CD1c-positive myeloid dendritic cell (primary cell): ENCODE results near the gene WDR1.

ENCODE experiments used
- DNase-seq: peaks from one replicate; pipeline ENCODE4 v3.0.0-alpha.2; 2016; ENCODE audit errors: extremely low spot score

WDR1 gene

GRCh38 chr4:10036807-10037342, 79.7 kb downstream of the WDR1 start:
- DNase-seq, result no peak

GRCh38 chr4:10035130-10035529, 81.5 kb downstream of the WDR1 start:
- DNase-seq, result no peak

DNA sequence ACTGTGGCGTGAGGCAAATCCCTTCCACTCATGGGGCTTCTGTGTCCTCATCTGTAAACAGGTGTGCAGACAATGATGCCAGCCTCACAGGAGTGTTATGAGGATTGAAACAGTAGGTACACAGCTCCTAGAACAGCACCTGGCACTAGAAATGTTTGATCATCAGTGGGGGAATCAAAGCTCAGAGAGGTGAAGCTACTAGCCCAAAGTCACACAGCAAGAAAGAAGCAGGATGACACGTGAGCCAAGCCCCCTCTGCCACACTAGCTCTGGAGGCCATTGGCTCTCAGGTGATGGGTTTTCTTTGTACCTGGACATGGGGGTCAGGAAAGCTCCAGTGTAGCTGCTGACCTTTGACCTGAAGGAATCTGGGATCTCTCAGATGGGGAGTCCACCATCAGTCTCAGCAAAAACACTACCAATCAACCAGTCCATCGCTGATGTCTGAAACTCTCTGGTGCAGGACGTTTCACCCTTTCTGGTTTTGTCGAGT, 81.9 kb downstream of the WDR1 start:
- no peak for DNase-seq

GRCh38 chr4:10034136-10034535, 82.5 kb downstream of the WDR1 start:
- DNase-seq, result no peak

DNA sequence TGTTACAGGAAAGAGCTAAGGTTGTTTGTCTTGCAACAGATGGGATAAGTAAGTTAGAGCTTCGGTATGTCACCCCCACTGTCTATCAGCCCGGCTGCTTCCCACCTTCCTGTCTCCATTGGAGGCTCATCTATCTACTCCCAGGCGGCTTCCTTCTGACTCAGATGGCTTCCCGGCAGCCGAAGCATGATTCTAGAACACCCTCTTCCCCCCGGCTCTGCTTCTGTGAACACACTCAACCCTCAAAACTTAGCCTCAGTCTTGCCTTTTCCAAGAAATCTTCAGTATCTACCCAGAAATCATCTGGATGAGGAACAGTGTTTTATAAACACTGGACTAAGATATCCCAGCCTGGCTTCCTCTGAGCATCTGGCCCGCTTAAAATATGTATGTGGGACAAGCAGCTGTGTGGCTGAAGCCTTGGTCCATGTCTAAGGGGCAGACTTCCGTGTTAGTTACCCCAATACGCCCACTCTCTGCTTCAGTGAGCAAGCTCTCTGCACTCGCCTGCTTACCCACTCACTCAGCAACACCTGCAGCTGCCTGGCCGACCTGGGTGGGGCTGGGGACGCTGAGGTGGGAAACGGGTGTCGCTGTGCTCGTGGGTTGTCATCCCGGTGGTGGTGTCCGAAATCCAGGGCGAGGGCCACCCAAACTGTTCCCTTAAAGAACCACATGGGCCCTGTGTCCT, 83.3 kb downstream of the WDR1 start:
- DNase-seq, result peak; percentile 42

- peak; percentile 71 for DNase-seq
Observed at GRCh38 chr4:10032625-10033024, 84.0 kb downstream of the WDR1 start.

DNA sequence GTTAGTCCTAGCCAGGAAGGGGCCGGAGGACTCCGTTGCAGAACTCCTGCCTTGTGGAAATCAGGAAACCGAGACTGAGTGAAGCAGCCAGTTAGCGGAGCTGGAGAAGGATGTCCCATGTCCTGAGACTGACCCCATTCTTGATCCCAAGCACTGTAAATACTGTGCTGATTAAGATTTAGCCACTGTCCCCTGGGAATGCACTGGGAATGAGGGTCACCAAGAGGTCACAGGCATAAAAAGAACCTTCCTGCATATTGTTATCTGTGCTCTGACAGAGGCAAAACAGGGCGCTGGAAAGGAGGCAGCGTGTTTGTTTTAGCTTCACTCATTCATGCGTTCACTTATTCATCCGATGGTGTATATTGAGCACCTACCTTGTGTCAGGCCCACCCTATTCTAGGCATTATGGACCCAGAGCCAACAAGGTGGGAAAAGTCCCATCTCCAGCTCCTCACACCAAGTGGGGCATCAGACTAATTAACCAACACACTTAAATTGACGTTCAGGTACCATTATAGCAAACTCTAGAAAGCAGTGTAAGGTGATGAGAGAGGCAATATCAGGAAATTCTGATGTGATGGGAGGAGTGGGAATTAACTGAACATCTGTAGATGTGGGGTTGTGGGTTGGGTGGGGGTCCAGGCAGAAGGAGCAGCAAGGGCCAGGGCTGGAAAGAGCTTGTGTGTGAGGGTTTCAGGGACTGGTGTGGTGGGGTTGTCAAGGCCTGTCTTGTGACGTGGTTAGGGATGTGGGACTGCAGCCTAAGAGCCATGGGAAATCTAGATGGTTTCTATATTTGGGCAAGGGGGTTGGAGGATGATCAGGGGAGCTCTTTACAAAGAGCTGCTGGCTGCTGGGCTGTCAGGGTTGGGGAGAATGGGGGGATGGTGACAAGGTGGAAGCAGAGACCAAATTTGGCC, 84.7 kb downstream of the WDR1 start:
- no peak for DNase-seq

GRCh38 chr4:10030972-10031667, 85.5 kb downstream of the WDR1 start:
- no peak for DNase-seq

DNA sequence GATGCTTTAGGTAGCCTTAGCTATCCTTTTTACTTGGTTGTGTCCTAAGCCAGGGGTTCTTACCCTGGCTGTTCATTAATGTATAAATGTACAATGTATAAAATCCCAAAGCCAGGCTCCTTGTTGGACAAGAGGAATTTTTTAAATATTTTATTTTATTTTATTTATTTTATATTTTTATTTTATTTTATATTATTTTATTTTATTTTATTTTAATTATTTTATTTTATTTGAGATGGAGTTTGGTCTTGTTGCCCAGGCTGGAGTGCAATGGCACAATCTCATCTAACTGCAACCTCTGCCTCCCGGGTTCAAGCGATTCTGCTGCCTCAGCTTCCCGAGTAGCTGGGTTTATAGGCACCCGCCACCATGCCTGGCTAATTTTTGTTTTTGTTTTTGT, 87.2 kb downstream of the WDR1 start:
- DNase-seq, result no peak

- DNase-seq, result no peak
Observed at GRCh38 chr4:10028910-10029309, 87.7 kb downstream of the WDR1 start.

GRCh38 chr4:10026485-10026884, 90.1 kb downstream of the WDR1 start:
- DNase-seq, result no peak

- no peak for DNase-seq
Observed at GRCh38 chr4:10025230-10025806, 91.3 kb downstream of the WDR1 start.
